ENCODE results near the gene TMEM163. TPM values are rescaled to one million over a fixed set of nuclear protein-coding genes. Genes with fewer than 3 reads are reported as not detected.

Gene TMEM163
- total and polyA plus RNA-seq, 8 donors: 3.9 to 48.4 (median 14.0) TPM

DNA sequence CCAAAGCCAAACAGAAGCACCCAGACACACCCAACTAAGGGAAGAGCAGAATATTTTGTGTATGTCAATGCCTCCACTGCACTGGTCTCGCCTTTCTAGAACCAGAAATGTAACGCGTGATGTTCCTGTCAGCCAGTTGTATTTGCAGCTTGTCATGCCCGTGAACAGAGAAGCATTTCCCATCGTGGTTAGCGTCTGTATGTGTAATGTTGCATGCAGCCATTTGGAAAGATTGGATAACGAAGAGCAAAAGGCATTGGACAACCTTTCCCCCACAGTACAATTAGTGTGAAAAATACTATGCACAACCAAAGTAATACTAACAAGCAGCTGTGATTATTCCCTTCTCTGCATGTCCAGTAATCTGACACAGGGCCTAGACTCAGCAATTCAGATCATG lies 140.5 kb downstream of the TMEM163 start:
- no peaks in the 10 kb centered on the region for H3K27me3 ChIP-seq
- no peak for ATAC-seq
- H3K4me3 ChIP-seq: no peak overlapping the region
- intact Hi-C loops (cut with DNase I): no loop called here
- H3K27ac ChIP-seq: no peak overlapping the region
- H3K4me1 ChIP-seq: no peaks in the 10 kb centered on the region
- no peaks in the 10 kb centered on the region for H3K9me3 ChIP-seq
- DNase-seq: no peak
- TF ChIP-seq, protein P1, sequence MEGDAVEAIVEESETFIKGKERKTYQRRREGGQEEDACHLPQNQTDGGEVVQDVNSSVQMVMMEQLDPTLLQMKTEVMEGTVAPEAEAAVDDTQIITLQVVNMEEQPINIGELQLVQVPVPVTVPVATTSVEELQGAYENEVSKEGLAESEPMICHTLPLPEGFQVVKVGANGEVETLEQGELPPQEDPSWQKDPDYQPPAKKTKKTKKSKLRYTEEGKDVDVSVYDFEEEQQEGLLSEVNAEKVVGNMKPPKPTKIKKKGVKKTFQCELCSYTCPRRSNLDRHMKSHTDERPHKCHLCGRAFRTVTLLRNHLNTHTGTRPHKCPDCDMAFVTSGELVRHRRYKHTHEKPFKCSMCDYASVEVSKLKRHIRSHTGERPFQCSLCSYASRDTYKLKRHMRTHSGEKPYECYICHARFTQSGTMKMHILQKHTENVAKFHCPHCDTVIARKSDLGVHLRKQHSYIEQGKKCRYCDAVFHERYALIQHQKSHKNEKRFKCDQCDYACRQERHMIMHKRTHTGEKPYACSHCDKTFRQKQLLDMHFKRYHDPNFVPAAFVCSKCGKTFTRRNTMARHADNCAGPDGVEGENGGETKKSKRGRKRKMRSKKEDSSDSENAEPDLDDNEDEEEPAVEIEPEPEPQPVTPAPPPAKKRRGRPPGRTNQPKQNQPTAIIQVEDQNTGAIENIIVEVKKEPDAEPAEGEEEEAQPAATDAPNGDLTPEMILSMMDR (IDR thresholded peaks at IDR 0.05): no peak
- H3K36me3 ChIP-seq: no peaks in the 10 kb centered on the region

GRCh38 chr2:134576478-134576877 lies 142.3 kb downstream of the TMEM163 start:
- DNase-seq: no peak
- no peak overlapping the region for H3K4me3 ChIP-seq
- H3K36me3 ChIP-seq: no peaks in the 10 kb centered on the region
- no peaks in the 10 kb centered on the region for H3K27me3 ChIP-seq
- no peak overlapping the region for H3K27ac ChIP-seq
- no peak for ATAC-seq
- H3K9me3 ChIP-seq: no peaks in the 10 kb centered on the region
- TF ChIP-seq, protein P1 (IDR thresholded peaks at IDR 0.05): no peak
- intact Hi-C loops (cut with DNase I): no loop called here
- H3K4me1 ChIP-seq: no peaks in the 10 kb centered on the region

DNA sequence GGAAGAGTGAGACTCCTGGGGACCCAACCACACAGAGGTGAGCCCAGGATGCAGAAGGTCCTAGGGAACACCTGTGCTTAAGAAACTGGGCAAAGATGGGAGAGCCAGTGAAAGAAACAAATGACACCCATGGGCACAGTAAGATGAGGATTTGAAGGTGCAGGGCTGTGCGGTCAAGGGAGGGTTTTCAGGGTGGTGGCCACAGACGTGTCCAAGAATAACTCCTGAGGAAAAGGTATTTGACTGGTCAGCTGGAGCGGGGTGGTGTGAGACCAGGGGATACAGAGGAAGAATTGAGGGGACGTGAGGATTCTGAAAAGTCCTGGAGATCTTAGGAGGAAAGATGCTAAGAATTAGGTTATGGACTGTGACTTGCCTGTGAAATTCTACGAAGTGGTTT lies 142.9 kb downstream of the TMEM163 start:
- ATAC-seq (no peak), DNase-seq (no peak)
- H3K4me1 ChIP-seq: no peaks in the 10 kb centered on the region
- intact Hi-C loops (cut with DNase I): no loop called here
- no peaks in the 10 kb centered on the region for H3K27me3 ChIP-seq
- H3K27ac ChIP-seq: no peak overlapping the region
- H3K4me3 ChIP-seq: no peak overlapping the region
- no peaks in the 10 kb centered on the region for H3K9me3 ChIP-seq
- TF ChIP-seq, protein P1 (IDR thresholded peaks at IDR 0.05): no peak
- H3K36me3 ChIP-seq: no peaks in the 10 kb centered on the region

DNA sequence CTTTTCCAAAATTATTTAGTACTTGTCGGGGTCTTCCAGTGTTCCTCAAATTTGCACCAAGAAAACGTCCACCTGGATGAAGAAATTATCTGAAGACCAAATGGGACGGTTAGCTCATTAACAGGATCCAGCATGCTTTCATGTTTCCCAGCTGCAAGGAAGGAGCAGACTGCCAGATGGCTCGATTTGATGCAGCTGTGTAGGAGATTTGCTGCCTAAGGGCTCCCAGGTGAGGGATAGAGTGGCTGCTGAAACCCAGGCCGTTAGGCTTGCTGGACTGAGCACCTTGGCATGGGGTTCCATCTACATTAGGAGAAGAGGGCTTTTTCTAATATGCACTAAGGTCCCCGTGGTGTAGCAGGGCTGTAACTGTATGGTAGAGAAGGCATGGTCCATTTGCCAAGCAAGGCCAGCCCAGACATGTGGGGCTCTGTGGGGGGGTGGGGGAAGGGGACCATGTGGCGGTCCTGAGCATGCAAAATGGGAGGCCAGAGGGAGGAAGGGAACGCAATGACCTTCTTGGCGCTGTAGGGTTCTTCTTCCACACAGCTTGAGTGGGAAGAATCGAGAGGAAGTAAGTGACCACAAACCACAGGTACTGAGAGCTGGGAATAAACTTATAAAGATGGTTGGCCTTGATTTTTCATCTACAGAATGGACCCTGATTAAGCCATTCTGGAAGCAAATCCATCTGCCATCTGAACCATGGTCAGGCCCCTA lies 144.0 kb downstream of the TMEM163 start:
- no peaks in the 10 kb centered on the region for H3K36me3 ChIP-seq
- no peak overlapping the region for H3K27ac ChIP-seq
- H3K4me3 ChIP-seq: no peak overlapping the region
- intact Hi-C loops (cut with DNase I): no loop called here
- no peaks in the 10 kb centered on the region for H3K27me3 ChIP-seq
- TF ChIP-seq, protein P1 (IDR thresholded peaks at IDR 0.05): no peak
- H3K9me3 ChIP-seq: no peaks in the 10 kb centered on the region
- DNase-seq: no peak
- no peak for ATAC-seq
- H3K4me1 ChIP-seq: no peaks in the 10 kb centered on the region

GRCh38 chr2:134573724-134574123 lies 145.1 kb downstream of the TMEM163 start:
- H3K4me3 ChIP-seq: no peak overlapping the region
- H3K4me1 ChIP-seq: no peaks in the 10 kb centered on the region
- TF ChIP-seq, protein P1 (IDR thresholded peaks at IDR 0.05): no peak
- no peaks in the 10 kb centered on the region for H3K27me3 ChIP-seq
- ATAC-seq: no peak
- no peaks in the 10 kb centered on the region for H3K36me3 ChIP-seq
- no peaks in the 10 kb centered on the region for H3K9me3 ChIP-seq
- no peak overlapping the region for H3K27ac ChIP-seq
- intact Hi-C loops (cut with DNase I): no loop called here
- DNase-seq: no peak

All from left lung (tissue), 10 donors.